Tibial artery (tissue), 4 donors: ENCODE measurements around the gene EEF1A2.

ENCODE experiments used
- DNase-seq, 2 donors: peaks; one replicate each; pipeline ENCODE4 v3.0.0-alpha.2; 2019
- H3K27ac ChIP-seq, 2 donors: fragments of 200-600 bp; sonication (generic) in 1 of 2; 1 replicate in 1 of 2; 2 replicates in 1 of 2; pipeline ENCODE4 v1.5.1; 2018 to 2019; ENCODE audit warnings: mild to moderate bottlenecking in 1 of 2
- H3K27me3 ChIP-seq, 2 donors: fragments of 200-600 bp; sonication (generic) in 1 of 2; one replicate each; pipeline versions ENCODE4 v1.5.1 to v1.6.0; 2016 to 2019
- H3K36me3 ChIP-seq, 3 donors: fragments of 200-600 bp; sonication (generic) in 2 of 3; one replicate each; pipeline ENCODE4 v1.5.1; 2016 to 2019; ENCODE audit warnings: mild to moderate bottlenecking in 2 of 3
- H3K4me1 ChIP-seq, 4 donors: fragments of 200-600 bp; sonication (generic) in 2 of 4; 1 replicate in 3 of 4; 2 replicates in 1 of 4; pipeline ENCODE4 v1.5.1; 2016 to 2019
- H3K4me3 ChIP-seq, 2 donors: fragments of 200-600 bp; sonication (generic) in 1 of 2; 1 replicate in 1 of 2; 2 replicates in 1 of 2; pipeline ENCODE4 v1.5.1; 2018 to 2019; ENCODE audit warnings: mild to moderate bottlenecking in 2 of 2
- H3K9me3 ChIP-seq, 3 donors: fragments of 200-600 bp; sonication (generic) in 1 of 3; one replicate each; pipeline ENCODE4 v1.5.1; 2016 to 2019
- CTCF ChIP-seq, 2 experiments: fragments of 200-600 bp in 1 of 2; fragments of 450-650 bp in 1 of 2; IDR thresholded peaks; one replicate each; pipeline ENCODE4 v1.5.1; 2017 to 2019; ENCODE audit warnings: antibody characterized with exemption in 2 of 2, mild to moderate bottlenecking in 1 of 2, moderate library complexity in 1 of 2
- intact Hi-C: fragments of 100-400 bp; cut with DNase I; formaldehyde crosslinking; loops from one replicate; pipeline ENCODE4 v1.15.0; 2023; ENCODE audit warnings: low total_unique reads

The EEF1A2 gene

GRCh38 chr20:63507083-63507743 lies 8.3 kb upstream of the EEF1A2 start:
- no peak overlapping the region for H3K27ac ChIP-seq
- TF ChIP-seq CTCF (IDR thresholded peaks at IDR 0.05) = no peak
- no peaks in the 10 kb centered on the region for H3K36me3 ChIP-seq
- peaks cover 0 to 18% (median 17%) of the 10 kb centered on the region in 3 donors for H3K9me3 ChIP-seq
- intact Hi-C loops = no loop called here
- H3K27me3 ChIP-seq = peaks cover 0 to 54% of the 10 kb centered on the region in 2 donors
- no peaks in the 10 kb centered on the region for H3K4me1 ChIP-seq
- H3K4me3 ChIP-seq = no peak overlapping the region
- DNase-seq = no peak

GRCh38 chr20:63505723-63506122 lies 6.8 kb upstream of the EEF1A2 start:
- H3K36me3 ChIP-seq = no peaks in the 10 kb centered on the region
- H3K4me1 ChIP-seq = no peaks in the 10 kb centered on the region
- TF ChIP-seq CTCF (IDR thresholded peaks at IDR 0.05) = no peak
- H3K9me3 ChIP-seq = peaks cover 0 to 18% (median 17%) of the 10 kb centered on the region in 3 donors
- intact Hi-C loops = no loop called here
- DNase-seq = no peak
- H3K27ac ChIP-seq = no peak overlapping the region
- peaks cover 0 to 53% of the 10 kb centered on the region in 2 donors for H3K27me3 ChIP-seq
- H3K4me3 ChIP-seq = no peak overlapping the region

GRCh38 chr20:63505281-63505680 lies 6.4 kb upstream of the EEF1A2 start:
- intact Hi-C loops = no loop called here
- no peak for TF ChIP-seq CTCF (IDR thresholded peaks at IDR 0.05)
- H3K27me3 ChIP-seq = peaks cover 0 to 54% of the 10 kb centered on the region in 2 donors

GRCh38 chr20:63504642-63505041 lies 5.8 kb upstream of the EEF1A2 start:
- H3K4me3 ChIP-seq = no peak overlapping the region
- H3K27me3 ChIP-seq = peaks cover 0 to 57% of the 10 kb centered on the region in 2 donors
- no peaks in the 10 kb centered on the region for H3K36me3 ChIP-seq
- H3K4me1 ChIP-seq = peaks cover 0 to under 1% (median 0%) of the 10 kb centered on the region in 4 donors
- H3K27ac ChIP-seq = no peak overlapping the region
- DNase-seq = no peak
- TF ChIP-seq CTCF (IDR thresholded peaks at IDR 0.05) = no peak
- H3K9me3 ChIP-seq = peaks cover 0 to 18% (median 17%) of the 10 kb centered on the region in 3 donors
- intact Hi-C loops = no loop called here

More at GRCh38 chr20:63505281-63505680, 6.4 kb upstream of the EEF1A2 start:
- H3K36me3 ChIP-seq = no peaks in the 10 kb centered on the region
- no peaks in the 10 kb centered on the region for H3K4me1 ChIP-seq
- H3K27ac ChIP-seq = no peak overlapping the region
- H3K9me3 ChIP-seq = peaks cover 0 to 18% (median 17%) of the 10 kb centered on the region in 3 donors
- H3K4me3 ChIP-seq = no peak overlapping the region
- DNase-seq = no peak

GRCh38 chr20:63503524-63503923 lies 4.6 kb upstream of the EEF1A2 start:
- Histone ChIP-seq H3K36me3 (no peaks in the 10 kb centered on the region), H3K4me3 (no peak overlapping the region), H3K27ac (no peak overlapping the region), H3K27me3 (peaks cover 0 to 62% of the 10 kb centered on the region in 2 donors), H3K4me1 (peaks cover 0 to 12% (median 7%) of the 10 kb centered on the region in 4 donors), H3K9me3 (peaks cover 0 to 18% (median 17%) of the 10 kb centered on the region in 3 donors)
- TF ChIP-seq CTCF (IDR thresholded peaks at IDR 0.05) = no peak
- intact Hi-C loops = no loop called here
- DNase-seq = no peak
